ENCODE measurements around the gene ADGRG2.

ADGRG2 gene

DNA sequence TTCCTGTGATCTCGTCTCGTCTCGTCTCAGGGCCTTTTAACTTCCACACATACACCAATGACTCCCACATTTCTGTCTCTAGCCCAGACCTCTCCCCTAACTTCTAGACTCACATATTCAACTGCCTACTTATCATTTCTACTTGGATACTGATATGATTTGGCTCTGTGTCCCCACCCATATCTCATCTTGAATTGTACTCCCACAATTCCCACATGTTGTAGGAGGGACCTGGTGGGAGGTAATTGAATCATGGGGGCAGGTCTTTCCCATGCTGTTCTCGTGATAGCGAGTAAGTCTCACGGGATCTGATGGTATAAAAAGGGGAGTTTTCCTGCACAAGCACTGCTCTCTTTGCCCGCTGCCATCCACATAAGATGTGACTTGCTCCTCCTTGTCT lies 147.3 kb downstream of the ADGRG2 start:
- DNase-seq (ENCODE audit: extremely low read depth, low read depth): no peak
- TF ChIP-seq, protein P1, sequence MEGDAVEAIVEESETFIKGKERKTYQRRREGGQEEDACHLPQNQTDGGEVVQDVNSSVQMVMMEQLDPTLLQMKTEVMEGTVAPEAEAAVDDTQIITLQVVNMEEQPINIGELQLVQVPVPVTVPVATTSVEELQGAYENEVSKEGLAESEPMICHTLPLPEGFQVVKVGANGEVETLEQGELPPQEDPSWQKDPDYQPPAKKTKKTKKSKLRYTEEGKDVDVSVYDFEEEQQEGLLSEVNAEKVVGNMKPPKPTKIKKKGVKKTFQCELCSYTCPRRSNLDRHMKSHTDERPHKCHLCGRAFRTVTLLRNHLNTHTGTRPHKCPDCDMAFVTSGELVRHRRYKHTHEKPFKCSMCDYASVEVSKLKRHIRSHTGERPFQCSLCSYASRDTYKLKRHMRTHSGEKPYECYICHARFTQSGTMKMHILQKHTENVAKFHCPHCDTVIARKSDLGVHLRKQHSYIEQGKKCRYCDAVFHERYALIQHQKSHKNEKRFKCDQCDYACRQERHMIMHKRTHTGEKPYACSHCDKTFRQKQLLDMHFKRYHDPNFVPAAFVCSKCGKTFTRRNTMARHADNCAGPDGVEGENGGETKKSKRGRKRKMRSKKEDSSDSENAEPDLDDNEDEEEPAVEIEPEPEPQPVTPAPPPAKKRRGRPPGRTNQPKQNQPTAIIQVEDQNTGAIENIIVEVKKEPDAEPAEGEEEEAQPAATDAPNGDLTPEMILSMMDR (IDR thresholded peaks at IDR 0.05; ENCODE audit: low read depth, low read length): no peak

DNA sequence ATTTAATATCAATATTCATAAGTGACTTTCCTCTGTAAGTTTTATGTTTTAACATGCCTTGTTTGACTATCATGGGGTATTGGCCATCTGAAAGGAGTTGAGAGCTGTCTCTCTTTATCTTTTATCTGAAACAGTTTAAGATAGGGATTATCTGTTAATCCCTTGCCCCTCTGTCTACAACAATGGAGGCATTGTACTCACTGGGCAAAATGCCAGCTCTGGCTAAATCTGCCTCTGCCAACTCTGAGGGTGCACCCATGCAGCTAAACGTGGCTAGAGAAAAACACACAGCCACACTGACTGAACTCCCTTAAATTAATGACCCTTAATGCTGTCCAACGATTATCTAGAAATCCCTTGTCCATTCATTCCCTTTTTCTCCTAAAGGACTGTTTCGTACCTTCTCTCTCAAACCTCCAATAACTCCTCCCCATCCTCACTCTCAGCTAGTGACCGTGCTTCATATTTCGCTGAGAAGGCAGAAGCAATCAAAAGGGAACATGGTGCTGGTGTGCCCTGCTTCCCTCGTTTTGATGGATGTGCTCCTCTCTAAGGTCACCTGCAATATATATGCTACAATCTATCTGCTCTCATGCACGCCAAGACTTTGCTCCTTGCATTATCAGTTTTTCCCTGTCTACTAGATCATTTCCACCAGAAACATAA lies 148.6 kb downstream of the ADGRG2 start:
- DNase-seq (ENCODE audit: extremely low read depth, low read depth): no peak
- TF ChIP-seq, protein P1 (IDR thresholded peaks at IDR 0.05; ENCODE audit: low read depth, low read length): no peak

DNA sequence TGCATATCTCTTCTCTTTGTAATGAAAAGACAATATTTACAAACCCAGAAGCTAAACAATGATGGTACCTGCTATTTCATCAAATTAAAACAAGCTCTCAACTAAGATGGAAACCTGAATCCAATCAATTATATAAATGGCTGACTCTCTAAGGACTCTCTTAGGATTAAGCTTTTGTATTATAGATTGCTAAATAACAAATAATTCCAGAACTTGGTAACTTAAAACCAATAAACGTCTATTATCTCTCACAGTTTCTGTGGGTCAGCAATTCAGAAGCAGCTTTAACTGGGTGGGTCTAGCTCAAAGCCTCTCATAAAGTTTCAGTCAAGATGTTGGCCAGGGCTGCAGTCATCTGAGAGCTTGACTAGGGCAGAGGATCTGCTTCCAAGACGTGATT lies 150.8 kb downstream of the ADGRG2 start:
- TF ChIP-seq, protein P1 (IDR thresholded peaks at IDR 0.05; ENCODE audit: low read depth, low read length): no peak
- DNase-seq (ENCODE audit: extremely low read depth, low read depth): no peak

DNA sequence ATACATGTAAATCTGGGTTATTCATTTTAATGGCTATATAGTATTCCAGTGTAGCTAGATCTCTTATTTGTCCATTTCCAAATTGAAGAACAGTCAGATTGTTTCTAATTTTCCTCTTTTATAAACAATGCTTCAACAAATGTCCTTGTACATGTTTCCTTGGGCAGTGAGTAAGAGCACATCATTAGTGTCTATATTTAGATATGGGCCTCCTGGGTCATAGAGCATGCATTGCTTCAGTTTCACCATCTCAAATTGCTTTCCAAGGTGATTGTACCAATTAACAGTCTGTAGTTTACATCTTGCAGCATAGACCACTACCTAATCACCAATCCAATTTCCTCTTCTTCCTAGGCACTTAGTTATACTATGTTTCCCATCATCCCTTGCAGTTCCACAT lies 151.8 kb downstream of the ADGRG2 start:
- DNase-seq (ENCODE audit: extremely low read depth, low read depth): no peak
- TF ChIP-seq, protein P1 (IDR thresholded peaks at IDR 0.05; ENCODE audit: low read depth, low read length): no peak

DNA sequence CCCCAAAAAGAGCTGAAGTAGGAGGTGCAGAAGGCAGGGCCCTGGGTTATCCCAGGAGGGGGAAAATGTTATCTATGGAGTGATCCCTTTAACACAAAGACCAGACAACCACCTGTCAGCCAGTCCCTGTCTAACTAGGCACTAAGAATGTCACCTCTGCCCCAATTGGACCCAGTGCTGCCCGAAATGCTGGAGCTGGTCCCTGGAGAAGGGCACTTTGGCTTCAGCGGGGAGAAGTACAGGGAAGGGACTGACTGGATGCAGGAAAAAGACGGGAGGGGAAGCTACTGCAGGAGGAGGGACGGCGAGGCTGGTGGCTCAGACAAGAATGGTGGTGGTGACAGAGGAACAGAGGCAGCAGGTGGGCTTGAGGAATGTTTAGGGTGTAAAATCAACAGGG lies 155.6 kb downstream of the ADGRG2 start:
- DNase-seq (ENCODE audit: extremely low read depth, low read depth): no peak
- TF ChIP-seq, protein P1 (IDR thresholded peaks at IDR 0.05; ENCODE audit: low read depth, low read length): no peak

DNA sequence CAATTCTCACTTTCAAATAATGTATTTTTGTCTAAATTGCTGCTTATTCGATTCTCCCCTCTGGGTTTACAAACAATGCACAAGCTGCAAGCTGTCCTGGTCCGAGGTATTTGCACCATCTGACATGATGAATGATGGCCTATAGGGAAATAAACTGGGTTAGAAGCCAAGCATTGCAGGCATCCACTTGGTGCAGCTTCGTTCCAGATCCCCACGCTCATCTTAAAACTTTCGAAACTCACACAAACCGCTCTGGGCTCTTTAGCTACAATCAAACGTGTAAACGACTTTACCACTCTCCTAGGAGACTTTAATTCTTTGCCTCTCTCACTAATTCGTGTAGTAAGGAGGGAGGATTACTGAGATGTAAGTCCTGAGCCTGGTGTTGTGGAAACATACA lies 157.4 kb downstream of the ADGRG2 start:
- TF ChIP-seq, protein P1 (IDR thresholded peaks at IDR 0.05; ENCODE audit: low read depth, low read length): no peak
- no peak for DNase-seq (ENCODE audit: extremely low read depth, low read depth)

DNA sequence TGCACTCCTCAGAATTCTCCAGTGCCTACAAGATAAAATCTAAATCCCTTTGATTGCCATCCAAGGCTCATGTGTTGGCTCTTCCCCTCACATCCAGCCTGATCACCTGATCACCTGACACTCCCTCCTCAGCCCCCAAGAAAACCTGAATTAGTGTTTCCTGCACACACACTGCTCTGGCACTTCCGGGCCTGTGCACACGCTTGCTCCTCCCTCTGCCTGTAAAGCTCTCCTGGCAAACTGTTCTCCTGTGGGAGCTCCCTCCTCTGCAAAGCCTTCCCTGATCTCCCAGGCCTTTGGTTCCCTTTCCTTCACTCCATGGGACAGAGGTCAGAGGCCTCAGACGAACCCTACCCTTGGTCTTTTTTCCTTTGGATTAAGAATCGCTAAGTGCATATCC lies 158.2 kb downstream of the ADGRG2 start:
- TF ChIP-seq, protein P1 (IDR thresholded peaks at IDR 0.05; ENCODE audit: low read depth, low read length): no peak
- no peak for DNase-seq (ENCODE audit: extremely low read depth, low read depth)
